Calu3 (cell line): ENCODE data around the gene PUS3. TPM values are rescaled to one million over a fixed set of nuclear protein-coding genes. Genes with fewer than 3 reads are reported as not detected.

Experiments used
- BruUV-seq: library from RNA; stranded (reverse); fragments of 400-500 nt; replicated peaks from 2 replicates; lab custom pipeline; 2021; lab: Mats Ljungman, UMichigan
- CTCF ChIA-PET: fragments of 300-600 bp; sonication (Branson Sonifier 250); formaldehyde crosslinking; loops from one replicate; lab custom pipeline; 2022; ENCODE audit warnings: antibody characterized with exemption; lab: Charles Lee
- DNase-seq: peaks from one replicate; pipeline ENCODE4 v3.0.0; 2022
- H3K27ac Mint-ChIP-seq: one replicate; pipeline ENCODE4 v1.8.0; 2022; ENCODE audit warnings: mixed read lengths; ENCODE audit not compliant: unreplicated experiment
- H3K27me3 Mint-ChIP-seq: one replicate; pipeline ENCODE4 v1.8.0; 2022; ENCODE audit warnings: mixed read lengths; ENCODE audit not compliant: unreplicated experiment
- H3K36me3 Mint-ChIP-seq: one replicate; pipeline ENCODE4 v1.8.0; 2022; ENCODE audit warnings: mild to moderate bottlenecking, moderate library complexity, mixed read lengths; ENCODE audit not compliant: insufficient read depth, unreplicated experiment
- H3K4me1 Mint-ChIP-seq: one replicate; pipeline ENCODE4 v1.8.0; 2022; ENCODE audit warnings: mild to moderate bottlenecking, low read depth, mixed read lengths; ENCODE audit not compliant: unreplicated experiment
- H3K4me3 Mint-ChIP-seq: one replicate; pipeline ENCODE4 v1.8.0; 2022; ENCODE audit warnings: mild to moderate bottlenecking, low read depth, moderate library complexity, mixed read lengths; ENCODE audit not compliant: unreplicated experiment
- H3K9me3 Mint-ChIP-seq: one replicate; pipeline ENCODE4 v1.8.0; 2022; ENCODE audit warnings: low read depth, mixed read lengths; ENCODE audit not compliant: unreplicated experiment
- intact Hi-C: fragments of 100-400 bp; cut with micrococcal nuclease; formaldehyde crosslinking; loops from one replicate; pipeline ENCODE4 v1.10.0; 2022; ENCODE audit not compliant: unreplicated experiment
- total RNA-seq: library from RNA; stranded (reverse); gene quantifications from 2 replicates; pipeline ENCODE4 v1.2.3, GENCODE V29; 2022
- TF ChIP-seq, protein P1 (sequence below): fragments of 200-600 bp; IDR thresholded peaks from one replicate; pipeline ENCODE4 v1.8.0; 2022; ENCODE audit warnings: antibody characterized with exemption; ENCODE audit not compliant: unreplicated experiment

Gene PUS3
- total RNA-seq, 1 experiment from 2014 or later: 10.4 TPM

DNA sequence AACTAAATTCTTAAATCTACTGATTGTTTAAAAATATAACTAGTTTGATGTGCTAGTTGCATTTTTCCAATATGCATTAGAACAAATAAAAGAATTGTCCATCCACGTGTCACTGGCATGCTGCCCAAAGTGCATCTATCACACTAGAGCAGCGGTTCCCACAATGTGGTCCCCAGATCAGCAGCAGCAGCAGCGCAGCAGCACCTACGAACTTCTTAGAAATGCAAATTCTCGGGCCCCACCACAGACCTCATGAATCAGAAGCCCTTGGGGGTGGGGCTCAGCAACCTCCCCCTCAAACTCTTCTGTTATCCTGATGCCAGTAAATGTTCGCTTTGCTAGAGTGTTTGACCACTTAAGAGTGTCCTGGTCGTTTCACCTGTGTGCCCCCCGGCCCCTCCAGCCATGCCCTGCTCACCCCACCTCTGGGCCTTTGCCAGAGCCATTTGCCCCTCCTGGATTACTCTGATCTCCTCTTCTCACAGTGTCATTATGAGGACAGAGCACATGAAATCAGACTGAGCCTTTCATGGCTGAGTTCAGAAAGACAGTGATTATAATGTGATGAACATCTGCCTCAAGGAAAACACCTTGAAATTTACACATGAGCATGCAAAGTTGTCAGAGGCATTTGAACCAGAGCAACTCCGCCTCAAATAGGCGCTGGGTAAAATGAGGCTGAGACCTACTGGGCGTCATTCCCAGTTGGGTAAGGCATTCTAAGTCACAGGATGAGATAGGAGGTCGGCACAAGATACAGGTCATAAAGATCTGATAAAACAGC, 30.2 kb upstream of the PUS3 start:
- H3K27me3 Mint-ChIP-seq: no peaks in the 10 kb centered on the region
- CTCF ChIA-PET: no interaction called here
- H3K9me3 Mint-ChIP-seq: no peaks in the 10 kb centered on the region
- DNase-seq: no peak
- no TSS peak for BruUV-seq
- H3K4me1 Mint-ChIP-seq: no peaks in the 10 kb centered on the region
- no peak overlapping the region for H3K4me3 Mint-ChIP-seq
- intact Hi-C loops: no loop called here
- no peaks in the 10 kb centered on the region for H3K36me3 Mint-ChIP-seq
- no peak overlapping the region for H3K27ac Mint-ChIP-seq
- TF ChIP-seq, protein P1, sequence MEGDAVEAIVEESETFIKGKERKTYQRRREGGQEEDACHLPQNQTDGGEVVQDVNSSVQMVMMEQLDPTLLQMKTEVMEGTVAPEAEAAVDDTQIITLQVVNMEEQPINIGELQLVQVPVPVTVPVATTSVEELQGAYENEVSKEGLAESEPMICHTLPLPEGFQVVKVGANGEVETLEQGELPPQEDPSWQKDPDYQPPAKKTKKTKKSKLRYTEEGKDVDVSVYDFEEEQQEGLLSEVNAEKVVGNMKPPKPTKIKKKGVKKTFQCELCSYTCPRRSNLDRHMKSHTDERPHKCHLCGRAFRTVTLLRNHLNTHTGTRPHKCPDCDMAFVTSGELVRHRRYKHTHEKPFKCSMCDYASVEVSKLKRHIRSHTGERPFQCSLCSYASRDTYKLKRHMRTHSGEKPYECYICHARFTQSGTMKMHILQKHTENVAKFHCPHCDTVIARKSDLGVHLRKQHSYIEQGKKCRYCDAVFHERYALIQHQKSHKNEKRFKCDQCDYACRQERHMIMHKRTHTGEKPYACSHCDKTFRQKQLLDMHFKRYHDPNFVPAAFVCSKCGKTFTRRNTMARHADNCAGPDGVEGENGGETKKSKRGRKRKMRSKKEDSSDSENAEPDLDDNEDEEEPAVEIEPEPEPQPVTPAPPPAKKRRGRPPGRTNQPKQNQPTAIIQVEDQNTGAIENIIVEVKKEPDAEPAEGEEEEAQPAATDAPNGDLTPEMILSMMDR: no peak

DNA sequence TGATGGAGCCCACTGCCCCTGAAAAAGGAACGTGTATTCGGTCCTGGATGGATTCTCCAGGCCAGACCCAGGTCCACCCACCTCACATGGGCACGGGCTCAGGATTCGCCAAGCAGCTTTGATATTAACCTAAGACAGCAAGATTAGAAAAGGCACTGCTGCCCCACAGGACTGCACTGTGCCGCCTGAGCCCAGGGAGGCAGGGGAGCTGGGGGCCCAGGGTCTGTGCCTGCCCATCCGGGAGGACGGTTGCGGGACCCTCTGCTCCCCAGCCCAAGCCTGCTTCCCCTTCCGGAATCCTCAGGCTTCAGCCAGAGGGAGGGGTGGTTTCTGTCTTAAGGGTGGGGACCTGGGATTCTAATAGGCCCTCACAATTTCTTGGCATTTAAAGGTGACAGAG, 29.3 kb upstream of the PUS3 start:
- TF ChIP-seq, protein P1: no peak
- Mint-ChIP-seq H3K4me1 (no peaks in the 10 kb centered on the region), H3K36me3 (no peaks in the 10 kb centered on the region), H3K27ac (no peak overlapping the region), H3K9me3 (no peaks in the 10 kb centered on the region), H3K4me3 (no peak overlapping the region), H3K27me3 (peaks cover under 1% of the 10 kb centered on the region)
- CTCF ChIA-PET: no interaction called here
- no peak for DNase-seq
- intact Hi-C loops: no loop called here
- BruUV-seq: no TSS peak

- TF ChIP-seq, protein P1: no peak
- H3K9me3 Mint-ChIP-seq: no peaks in the 10 kb centered on the region
- H3K4me3 Mint-ChIP-seq: no peak overlapping the region
- H3K27me3 Mint-ChIP-seq: peaks cover 7% of the 10 kb centered on the region
- no peaks in the 10 kb centered on the region for H3K4me1 Mint-ChIP-seq
- BruUV-seq: no TSS peak
- H3K36me3 Mint-ChIP-seq: no peaks in the 10 kb centered on the region
- CTCF ChIA-PET: no interaction called here
- intact Hi-C loops: no loop called here
- no peak for DNase-seq
- no peak overlapping the region for H3K27ac Mint-ChIP-seq
Measured at GRCh38 chr11:125931668-125932067, 28.7 kb upstream of the PUS3 start.

DNA sequence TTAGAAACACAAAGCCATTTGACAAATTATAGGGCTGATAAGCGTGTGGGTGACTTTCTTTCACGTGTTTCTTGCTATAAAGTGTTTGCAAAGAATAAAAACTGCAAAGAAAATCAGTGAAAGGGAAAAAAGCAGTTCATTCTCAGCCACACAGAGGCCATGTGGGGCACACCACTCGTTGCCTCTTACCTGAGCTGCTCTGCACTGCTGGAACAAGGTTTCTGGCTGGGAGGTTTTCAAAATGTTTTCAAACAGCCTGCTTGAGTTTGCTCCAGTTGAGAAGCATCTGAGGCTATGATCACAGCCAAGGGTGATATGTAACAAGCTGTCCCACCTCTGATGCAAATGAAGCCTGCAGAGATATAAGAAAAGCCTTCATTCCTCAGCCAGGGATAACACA, 28.1 kb upstream of the PUS3 start:
- H3K9me3 Mint-ChIP-seq: no peaks in the 10 kb centered on the region
- TF ChIP-seq, protein P1: no peak
- BruUV-seq: no TSS peak
- intact Hi-C loops: no loop called here
- no peaks in the 10 kb centered on the region for H3K4me1 Mint-ChIP-seq
- DNase-seq: no peak
- H3K4me3 Mint-ChIP-seq: no peak overlapping the region
- H3K36me3 Mint-ChIP-seq: no peaks in the 10 kb centered on the region
- CTCF ChIA-PET: no interaction called here
- peaks cover 13% of the 10 kb centered on the region for H3K27me3 Mint-ChIP-seq
- H3K27ac Mint-ChIP-seq: no peak overlapping the region
